Urinary bladder (tissue), 4 donors: Measurements from ENCODE around the gene CHD5. TPM values are rescaled to one million over a fixed set of nuclear protein-coding genes. Genes with fewer than 3 reads are reported as not detected.
A peak's percentile ranks its signal among the peaks of the same experiment; 100 is the strongest.

ENCODE experiments used
- DNase-seq: peaks from one replicate; pipeline ENCODE4 v3.0.0-alpha.2; 2015; ENCODE audit errors: extremely low spot score
- H3K27ac ChIP-seq: one replicate; pipeline ENCODE4 v1.5.1; 2013; ENCODE audit warnings: low read depth, mild to moderate bottlenecking, moderate library complexity
- H3K36me3 ChIP-seq: one replicate; pipeline ENCODE4 v1.6.1; 2013; ENCODE audit warnings: mild to moderate bottlenecking, moderate library complexity; ENCODE audit not compliant: insufficient read depth
- H3K4me1 ChIP-seq: one replicate; pipeline ENCODE4 v1.6.1; 2013; ENCODE audit warnings: mild to moderate bottlenecking, moderate library complexity; ENCODE audit not compliant: insufficient read depth
- H3K4me3 ChIP-seq: one replicate; pipeline ENCODE4 v1.5.1; 2013; ENCODE audit warnings: low read depth, low read length
- WGBS: extraction: QIAGEN DNeasy Blood & Tissue Kit; methylation state at CpG from one replicate; pipeline ENCODE4 v1.1.7; 2013; 5-methylcytosine and 5-hydroxymethylcytosine counted together
- polyA plus RNA-seq: library from polyadenylated mRNA; stranded (reverse); fragments of 200-250 nt; gene quantifications from one replicate; pipeline ENCODE4 v1.2.3, GENCODE V29; 2013
- total RNA-seq: library from RNA; depleted of rRNA; stranded (reverse); fragments of >200 nt; gene quantifications from one replicate; pipeline ENCODE4 v1.2.3, GENCODE V29; 2014
- donor health status: healthy with polysubstance abuse.
- donor health status: healthy.

CHD5 gene
- total and polyA plus RNA-seq, 2 donors = 0.53 to 1.6 TPM

DNA sequence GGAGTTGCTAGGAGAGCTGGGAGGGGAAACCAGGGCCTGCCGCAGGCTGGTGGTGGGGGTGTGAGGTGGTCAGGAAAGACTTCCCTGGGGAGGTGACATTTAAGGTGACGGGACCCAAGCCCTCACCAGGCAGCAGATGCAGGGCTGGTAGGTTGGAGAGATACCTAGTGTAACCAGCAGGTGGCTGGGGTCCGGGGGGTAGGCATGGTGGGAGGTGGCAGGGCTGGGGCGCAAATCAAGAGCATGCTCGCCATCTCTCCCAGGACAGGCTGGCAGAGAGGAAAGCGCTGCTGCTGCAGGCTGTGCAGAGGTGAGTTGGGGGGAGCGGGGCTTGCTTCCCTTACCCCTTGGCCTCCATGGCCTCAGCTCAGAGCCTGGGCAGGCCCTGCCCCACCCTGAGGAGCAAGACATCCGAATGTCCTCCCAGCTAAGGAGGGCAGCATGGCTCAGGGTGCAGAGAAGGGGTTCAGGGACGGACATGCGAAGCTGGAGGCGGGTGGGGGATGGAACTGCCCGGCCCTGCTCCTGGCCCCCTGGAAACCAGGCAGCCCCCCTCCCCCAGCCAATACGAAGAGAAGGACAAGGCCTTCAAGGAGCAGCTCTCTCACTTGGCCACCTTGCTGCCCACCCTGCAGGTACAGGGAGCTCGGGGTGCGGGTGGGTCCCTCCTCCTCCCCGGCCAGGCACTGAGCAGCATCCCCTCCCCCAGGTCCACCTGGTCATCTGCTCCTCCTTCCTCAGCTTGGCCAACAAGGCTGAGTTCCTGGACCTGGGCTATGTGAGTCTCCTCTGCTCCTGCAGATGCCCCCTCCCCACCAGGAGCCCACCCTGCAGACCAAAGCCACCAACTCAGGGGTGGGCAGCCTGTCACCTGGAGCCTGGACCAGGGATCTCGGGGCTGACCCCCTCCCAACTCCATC, 29.8 kb upstream of the CHD5 start:
- WGBS = 91% methylated on average over 17 of the region's 17 CpGs
- H3K4me3 ChIP-seq = no peak overlapping the region
- no peak for DNase-seq

DNA sequence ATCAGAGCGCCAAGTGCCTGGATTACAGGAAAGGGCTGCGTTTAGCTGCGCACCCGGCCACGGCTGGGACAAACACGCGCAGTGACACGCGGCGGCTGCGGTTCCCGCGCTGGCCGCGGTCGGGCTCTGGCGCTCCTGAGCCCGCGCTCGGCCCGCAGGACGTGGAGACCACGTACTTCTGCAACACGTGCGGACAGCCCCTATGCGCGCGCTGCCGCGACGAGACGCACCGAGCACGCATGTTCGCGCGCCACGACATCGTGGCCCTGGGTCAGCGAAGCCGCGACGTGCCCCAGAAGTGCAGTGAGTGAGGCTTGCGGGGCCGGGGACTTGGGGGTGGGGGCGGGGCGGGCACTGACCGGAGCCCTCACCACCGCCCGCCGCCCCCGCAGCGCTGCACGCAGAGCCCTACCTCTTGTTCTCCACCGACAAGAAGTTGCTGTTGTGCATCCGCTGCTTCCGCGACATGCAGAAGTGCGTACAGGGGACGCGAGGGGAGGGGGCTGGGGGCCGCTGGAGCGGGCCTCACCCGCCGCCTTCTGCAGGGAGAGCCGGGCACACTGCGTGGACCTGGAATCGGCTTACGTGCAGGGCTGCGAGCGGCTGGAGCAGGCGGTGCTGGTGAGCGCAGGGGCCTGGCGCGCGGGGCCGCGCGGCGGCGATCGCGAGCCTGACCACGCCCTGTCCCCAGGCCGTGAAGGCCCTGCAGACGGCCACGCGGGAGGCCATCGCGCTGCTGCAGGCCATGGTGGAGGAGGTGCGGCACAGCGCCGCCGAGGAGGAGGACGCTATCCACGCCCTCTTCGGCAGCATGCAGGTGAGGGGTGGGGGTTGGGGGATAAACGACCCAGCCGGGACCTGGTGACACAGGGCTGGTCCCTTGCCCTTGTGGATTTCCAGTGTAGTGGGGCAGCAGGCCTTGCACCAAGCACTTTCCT, 28.9 kb upstream of the CHD5 start:
- H3K27ac ChIP-seq = no peak overlapping the region
- WGBS = 15% methylated on average over 99 of the region's 99 CpGs
- no peak for DNase-seq
- peak overlapping the region; percentile 26 for H3K4me3 ChIP-seq
- H3K4me1 ChIP-seq = peaks cover 1% of the 10 kb centered on the region
- no peaks in the 10 kb centered on the region for H3K36me3 ChIP-seq

More for the DNA sequence above, 29.8 kb upstream of the CHD5 start:
- H3K4me1 ChIP-seq = peaks cover 1% of the 10 kb centered on the region
- no peaks in the 10 kb centered on the region for H3K36me3 ChIP-seq
- no peak overlapping the region for H3K27ac ChIP-seq

DNA sequence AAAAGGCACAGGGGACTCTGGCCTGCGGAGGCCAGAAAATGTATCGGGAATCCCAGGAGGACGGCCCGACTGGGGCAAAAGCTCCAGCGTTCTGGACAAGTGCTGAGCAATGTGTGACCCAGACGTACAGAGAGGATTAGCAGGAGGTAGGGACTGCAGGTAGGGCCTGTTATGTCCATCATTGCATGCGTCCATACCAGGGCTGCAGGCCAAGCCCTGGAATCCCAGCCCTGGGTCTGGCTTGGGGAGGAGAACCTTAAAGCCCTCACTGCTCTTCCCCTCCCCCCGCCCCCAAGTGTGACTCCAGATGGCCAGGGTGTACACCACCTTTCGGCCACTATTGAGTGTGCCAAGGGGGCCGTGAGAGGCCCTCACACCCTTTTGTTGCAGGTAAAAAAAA, 27.8 kb upstream of the CHD5 start:
- peaks cover 1% of the 10 kb centered on the region for H3K4me1 ChIP-seq
- WGBS = 93% methylated on average over 10 of the region's 10 CpGs
- no peak overlapping the region for H3K4me3 ChIP-seq

DNA sequence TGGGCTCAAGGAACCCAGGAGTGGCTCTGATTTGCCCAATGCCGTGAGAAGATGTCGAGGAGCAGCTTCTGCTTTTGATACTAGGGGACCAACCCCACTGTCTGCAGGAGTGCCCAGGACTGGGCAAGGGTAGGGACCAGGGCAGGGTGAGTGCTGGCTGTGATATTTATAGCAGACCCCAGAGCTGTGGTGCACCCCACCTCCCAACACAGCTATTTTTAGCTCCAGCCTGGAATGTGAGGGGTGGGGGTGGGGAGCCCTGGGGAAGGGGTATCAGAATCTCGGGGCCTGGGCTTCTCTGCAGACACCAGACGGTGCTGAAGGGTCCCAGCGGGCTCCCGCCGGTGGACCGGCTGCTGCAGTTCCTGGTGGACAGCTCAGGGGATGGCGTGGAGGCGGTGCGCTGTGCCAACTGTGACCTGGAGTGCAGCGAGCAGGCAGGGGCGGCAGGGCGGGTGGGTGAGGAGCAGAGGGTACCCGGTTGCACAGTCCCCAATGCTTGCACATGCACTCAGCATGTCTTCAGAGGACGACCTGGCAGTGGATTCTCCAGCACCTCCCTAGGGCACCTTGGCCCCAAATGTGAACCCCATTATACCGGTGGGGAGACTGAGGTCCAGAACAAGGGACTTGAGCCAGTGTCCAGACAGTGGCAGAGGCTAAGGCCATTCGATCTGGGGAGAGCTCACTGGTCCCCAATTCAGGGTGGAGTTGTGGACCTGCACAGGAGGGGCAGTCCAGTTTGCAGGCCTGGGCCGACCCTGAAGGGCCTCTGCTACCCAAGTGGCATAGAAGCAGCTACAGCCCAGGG, 27.2 kb upstream of the CHD5 start:
- Histone ChIP-seq H3K4me1 (peaks cover 1% of the 10 kb centered on the region), H3K4me3 (no peak overlapping the region)

More for the DNA sequence above, 27.8 kb upstream of the CHD5 start:
- Histone ChIP-seq H3K27ac (no peak overlapping the region), H3K36me3 (no peaks in the 10 kb centered on the region)
- DNase-seq = no peak

GRCh38 chr1:6206520-6206855, 26.4 kb upstream of the CHD5 start:
- peaks cover 1% of the 10 kb centered on the region for H3K4me1 ChIP-seq
- no peaks in the 10 kb centered on the region for H3K36me3 ChIP-seq
- no peak for DNase-seq
- WGBS = 11% methylated on average over 25 of the region's 25 CpGs
- H3K4me3 ChIP-seq = peak overlapping the region; percentile 45
- H3K27ac ChIP-seq = no peak overlapping the region

More for the DNA sequence above, 27.2 kb upstream of the CHD5 start:
- 82% methylated on average over 19 of the region's 19 CpGs for WGBS
- H3K36me3 ChIP-seq = no peaks in the 10 kb centered on the region
- no peak overlapping the region for H3K27ac ChIP-seq
- no peak for DNase-seq

DNA sequence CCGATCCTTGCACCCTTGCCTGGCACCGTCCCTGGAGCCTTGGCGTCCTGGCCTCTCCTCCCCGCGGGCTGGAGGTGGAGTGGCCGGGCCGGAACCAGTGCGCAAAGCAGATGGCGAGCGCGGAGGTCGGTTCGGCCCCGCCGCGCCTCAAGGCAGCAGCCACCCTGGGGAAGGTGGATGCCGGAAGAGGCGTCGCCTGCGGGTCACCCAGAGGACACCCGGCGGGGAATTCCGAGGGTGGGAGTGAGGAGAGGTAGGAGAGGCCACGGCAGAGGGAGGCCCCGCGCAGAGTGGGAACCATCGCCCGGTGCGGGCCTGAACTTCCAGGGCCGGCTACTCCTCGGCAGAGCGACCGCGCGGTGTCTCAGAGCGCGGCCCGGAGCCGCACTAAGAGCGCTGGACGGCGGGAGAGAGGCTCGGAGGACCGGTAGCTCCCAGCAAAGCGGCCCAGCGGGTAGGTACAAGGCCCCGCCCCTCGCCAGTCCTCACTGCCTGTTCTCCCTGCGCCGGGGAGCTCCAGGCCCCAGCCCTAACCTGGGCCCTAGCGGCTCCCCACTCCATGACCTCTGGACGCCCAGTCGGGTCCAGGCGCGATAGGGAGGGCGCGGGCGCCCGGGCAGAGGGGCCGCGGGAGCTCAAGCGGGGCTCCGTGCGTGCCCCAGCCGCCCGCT, 25.9 kb upstream of the CHD5 start, which contains the start of gene RNF207:
Gene RNF207, plus strand, starts transcription at position 271 of the 671 bp plus-strand sequence. CDS start 417 bp downstream, outside the sequence.
- H3K27ac ChIP-seq = peak within 1 kb of the TSS; percentile 75
- no peaks in the 10 kb centered on the region for H3K36me3 ChIP-seq
- H3K4me3 ChIP-seq = peak within 1 kb of the TSS; percentile 45
- peaks cover 1% of the 10 kb centered on the region for H3K4me1 ChIP-seq
- DNase-seq = peak; percentile 70
- WGBS = 1% methylated on average over 66 of the region's 66 CpGs

- DNase-seq = no peak
- Histone ChIP-seq H3K36me3 (no peaks in the 10 kb centered on the region), H3K4me1 (peaks cover 1% of the 10 kb centered on the region), H3K27ac (no peak overlapping the region), H3K4me3 (no peak overlapping the region)
- 89% methylated on average over 7 of the region's 7 CpGs for WGBS
Observed at GRCh38 chr1:6202256-6202655, 22.1 kb upstream of the CHD5 start.

DNA sequence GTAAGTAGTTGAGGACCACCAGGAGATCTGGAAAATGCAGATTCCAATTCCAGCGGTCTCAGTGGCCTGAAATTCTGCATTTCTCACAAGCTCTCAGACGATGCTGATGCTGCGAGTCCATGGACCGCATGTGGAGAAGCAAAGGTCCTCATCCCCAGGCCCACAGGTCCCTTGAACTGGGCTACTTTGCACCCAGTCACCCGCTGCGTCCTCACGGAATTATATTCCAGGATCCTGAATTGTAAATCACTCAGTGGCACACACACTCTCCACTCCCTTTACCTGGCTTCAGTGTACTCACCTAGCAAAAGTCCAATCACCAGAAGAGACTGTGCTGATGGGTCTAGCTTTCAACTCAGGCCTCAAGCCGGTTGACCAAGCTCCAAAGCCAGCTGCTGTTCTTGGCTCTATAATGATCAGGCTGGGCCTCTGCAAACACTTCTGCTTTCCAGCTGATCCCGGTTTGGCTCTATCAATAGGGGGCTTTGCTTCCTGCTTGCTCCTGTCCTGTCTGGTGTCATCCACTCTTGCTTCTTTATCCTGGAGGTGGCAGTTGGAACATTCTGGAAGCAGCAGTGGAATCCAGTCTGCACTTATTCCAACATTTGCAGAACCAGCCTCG, 20.2 kb upstream of the CHD5 start:
- peak overlapping the region; percentile 41 for H3K4me3 ChIP-seq
- H3K27ac ChIP-seq = peak overlapping the region; percentile 49
- no peaks in the 10 kb centered on the region for H3K36me3 ChIP-seq
- no peak for DNase-seq
- no peaks in the 10 kb centered on the region for H3K4me1 ChIP-seq
- 56% methylated on average over 10 of the region's 10 CpGs for WGBS

DNA sequence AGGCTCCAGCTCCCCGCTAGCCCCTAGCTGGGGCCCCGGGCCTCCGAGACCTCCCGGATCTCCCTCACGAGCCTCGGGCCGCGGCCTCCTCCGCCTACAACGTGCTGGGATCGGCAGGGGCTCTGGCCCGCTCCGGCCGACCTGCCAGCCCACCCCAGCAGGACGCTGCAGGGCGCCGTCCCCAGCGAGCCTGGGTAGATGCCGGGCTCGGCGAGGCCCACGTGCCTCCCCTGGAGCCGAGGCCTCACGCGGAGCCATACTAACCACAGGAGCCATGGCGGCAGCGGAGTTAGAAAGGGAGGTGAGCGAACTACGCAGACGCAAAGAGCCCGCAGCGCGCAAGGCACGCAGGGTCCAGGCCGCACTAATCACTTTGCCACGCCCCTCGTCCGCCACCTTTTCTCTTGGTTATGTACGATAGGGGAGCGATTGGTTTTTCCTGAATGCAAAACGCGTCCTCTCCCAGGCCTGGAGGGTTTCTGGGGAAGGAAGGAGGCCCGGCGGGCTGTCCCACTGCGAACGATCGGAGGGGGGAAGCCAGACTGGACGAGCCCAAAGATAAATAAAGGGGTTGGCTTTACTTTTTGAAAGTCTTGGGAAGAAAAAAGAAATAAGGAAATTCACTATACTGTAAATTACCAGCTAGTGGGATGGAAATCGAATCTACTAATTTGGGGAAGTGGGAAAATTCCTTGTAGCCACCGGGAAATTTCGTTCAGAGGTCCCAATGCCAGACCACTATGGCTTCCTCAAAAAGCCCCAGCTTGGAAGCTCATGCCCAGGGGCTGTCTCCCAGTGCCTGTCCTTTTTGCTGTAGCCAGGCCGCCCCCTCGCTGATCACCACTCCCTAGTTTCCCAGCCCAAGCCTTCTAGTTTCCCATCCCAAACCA, 19.4 kb upstream of the CHD5 start, which contains the start of gene RPL22:
Gene RPL22, minus strand, starts transcription at position 298 of the 890 bp plus-strand sequence. Its CDS starts 22 bp downstream, at position 276.
- peak within 1 kb of the TSS; percentile 60 for H3K27ac ChIP-seq
- H3K36me3 ChIP-seq = peaks cover 1% of the 10 kb centered on the region
- no peaks in the 10 kb centered on the region for H3K4me1 ChIP-seq
- under 1% methylated on average over 53 of the region's 53 CpGs for WGBS
- peak; percentile 98 for DNase-seq
- peak within 1 kb of the TSS; percentile 99 for H3K4me3 ChIP-seq

DNA sequence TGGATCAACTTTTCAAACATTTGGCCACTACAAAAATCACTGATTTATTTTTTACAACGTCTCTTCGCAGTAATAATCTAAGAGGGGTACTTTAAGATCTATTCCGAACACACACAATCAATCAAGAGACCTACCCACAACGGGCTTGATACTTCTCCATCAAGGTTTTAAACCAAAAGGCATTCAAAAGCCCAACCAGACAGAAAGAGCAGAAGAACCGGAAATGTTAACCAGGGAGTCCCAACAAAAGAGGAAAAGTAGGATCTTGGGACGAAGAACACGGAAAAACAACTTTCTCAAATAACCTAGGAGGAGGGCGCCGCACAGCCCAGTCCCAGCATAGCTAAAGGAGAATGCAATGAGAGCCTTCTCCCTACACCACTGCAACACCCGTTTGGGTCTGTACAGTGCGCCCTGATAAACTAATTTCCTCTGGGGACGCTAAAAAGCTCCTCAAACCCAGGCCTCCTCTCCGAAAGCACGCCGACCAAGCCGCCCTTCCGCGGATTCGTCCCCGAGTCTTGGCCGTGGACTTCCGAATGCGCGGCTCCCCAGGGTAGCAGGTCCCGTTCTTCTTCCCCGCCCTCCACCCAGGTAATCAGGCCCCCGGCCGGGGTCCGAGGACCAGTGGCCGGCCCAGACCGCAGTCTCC, 18.7 kb upstream of the CHD5 start:
- Histone ChIP-seq H3K4me1 (no peaks in the 10 kb centered on the region), H3K4me3 (peak overlapping the region; percentile 99), H3K27ac (peak overlapping the region; percentile 60), H3K36me3 (peaks cover 2% of the 10 kb centered on the region)
- DNase-seq = no peak
- WGBS = under 1% methylated on average over 31 of the region's 31 CpGs
